HG03196 (cell line): ENCODE measurements around the gene MUC6.
"Not testable (repeated sequence)": the region's sequence is repeated elsewhere in the genome, so short reads cannot be mapped to it uniquely, and the experiment has no call there.

ENCODE experiments used
- ATAC-seq: cut with Tn5 transposase; IDR thresholded peaks from one replicate; pipeline ENCODE4 v1.9.1; 2021; ENCODE audit not compliant: unreplicated experiment

Gene MUC6

DNA sequence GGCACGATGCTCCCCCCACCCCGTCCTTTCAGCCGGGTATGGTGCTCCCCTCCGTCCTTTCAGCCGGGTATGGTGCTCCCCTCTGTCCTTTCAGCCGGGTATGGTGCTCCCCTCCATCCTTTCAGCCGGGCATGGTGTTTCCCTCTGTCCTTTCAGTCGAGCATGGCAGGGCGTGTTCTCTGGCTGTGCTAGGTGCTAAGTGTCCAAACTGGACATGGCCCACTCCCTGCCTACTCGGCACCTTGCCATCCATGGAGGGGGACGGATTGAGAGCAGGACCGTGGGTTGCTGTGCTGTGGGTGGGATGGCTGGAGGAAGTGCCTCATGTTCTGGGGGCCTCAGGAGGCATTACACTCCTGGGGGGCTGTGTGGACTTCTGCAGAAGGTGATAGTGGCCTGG is 45.5 kb downstream of the MUC6 start:
- no peak for ATAC-seq

DNA sequence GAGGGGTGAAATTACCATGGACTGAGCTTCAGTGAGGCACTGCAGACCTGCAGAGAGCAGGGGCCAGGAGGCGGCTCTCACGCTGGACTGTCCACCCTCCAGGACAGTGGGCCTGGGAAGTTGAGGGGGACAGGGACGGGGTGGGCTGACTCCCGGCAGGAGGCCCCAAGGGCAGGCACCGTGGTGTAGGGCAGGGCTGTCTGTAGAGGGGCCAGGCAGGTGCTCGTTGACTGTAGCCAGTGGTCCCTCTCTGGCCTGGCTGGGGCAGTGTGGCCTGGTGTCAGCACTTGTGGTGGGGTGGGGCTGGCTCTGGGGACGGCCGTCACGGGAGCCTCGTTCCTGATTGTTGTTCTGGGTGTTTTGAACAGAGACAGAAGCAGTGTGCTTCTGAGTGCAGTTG is 46.4 kb downstream of the MUC6 start:
- no peak for ATAC-seq

DNA sequence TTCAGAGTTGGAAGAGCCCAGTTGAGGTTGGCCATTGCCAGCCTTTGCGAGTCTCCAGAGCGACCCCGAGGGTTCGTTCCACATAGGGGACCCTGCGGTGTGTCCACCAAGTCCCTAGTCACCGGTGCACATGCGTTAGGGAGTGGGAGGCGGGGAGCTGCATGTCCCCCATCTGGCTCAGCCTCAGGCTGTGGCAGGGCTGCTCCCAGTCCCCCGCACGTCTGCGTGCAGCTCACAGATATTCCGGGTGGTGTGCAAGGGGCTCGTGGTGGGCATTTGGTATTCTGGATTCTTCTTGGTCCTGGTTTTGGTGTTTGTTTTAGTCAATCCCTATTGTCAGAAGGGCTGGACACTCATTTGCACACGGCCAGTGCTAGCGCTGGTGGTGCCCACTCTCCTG is 48.8 kb downstream of the MUC6 start:
- no peak for ATAC-seq

DNA sequence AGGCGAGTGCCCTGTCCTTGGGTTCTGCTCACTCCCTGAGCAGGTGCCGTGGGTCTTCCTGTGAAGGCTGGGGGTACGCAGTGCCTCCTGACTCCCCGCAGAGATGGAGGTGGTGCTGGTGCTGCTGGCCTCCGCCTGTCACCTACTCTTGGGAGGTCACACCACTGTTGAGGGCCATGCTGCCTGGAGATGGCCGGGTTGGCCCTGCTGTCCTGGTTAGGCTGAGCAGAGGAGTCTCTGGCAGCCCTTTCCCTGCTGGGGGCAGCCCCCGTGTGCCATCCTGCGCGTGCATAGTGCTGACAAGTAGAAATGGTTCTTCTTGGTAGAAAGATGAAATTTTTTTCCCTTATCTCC is 49.6 kb downstream of the MUC6 start:
- ATAC-seq, result no peak

DNA sequence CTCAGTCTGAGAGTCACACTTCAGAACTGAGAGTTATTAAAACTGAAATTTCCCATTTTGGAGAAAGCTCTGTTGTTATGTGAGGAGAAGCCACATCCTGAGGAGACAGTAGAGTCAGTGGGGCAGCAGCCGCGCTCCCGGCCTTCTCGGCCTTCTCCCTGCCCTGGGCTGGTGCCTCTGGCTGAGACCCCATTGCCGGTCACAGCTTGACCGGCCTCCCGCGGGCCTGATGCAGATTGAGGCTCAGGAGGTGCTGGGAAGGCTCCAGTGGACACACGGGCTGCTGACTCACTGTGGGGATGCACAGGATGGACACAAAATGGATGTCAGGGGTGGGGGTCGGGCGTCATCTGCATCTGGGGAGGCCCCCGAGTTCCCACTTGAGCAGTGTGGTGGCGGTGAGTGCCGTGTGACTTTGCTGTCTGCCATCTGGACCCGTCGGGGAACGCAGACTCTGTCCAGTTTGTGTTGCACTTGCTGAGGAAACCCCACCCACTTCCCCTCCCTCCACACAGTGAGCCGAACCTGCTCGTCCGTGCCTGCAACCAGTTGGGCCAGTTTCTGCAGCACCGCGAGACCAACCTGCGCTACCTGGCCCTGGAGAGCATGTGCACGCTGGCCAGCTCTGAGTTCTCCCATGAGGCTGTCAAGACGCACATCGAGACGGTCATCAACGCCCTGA is 50.1 kb downstream of the MUC6 start:
- no peak for ATAC-seq

DNA sequence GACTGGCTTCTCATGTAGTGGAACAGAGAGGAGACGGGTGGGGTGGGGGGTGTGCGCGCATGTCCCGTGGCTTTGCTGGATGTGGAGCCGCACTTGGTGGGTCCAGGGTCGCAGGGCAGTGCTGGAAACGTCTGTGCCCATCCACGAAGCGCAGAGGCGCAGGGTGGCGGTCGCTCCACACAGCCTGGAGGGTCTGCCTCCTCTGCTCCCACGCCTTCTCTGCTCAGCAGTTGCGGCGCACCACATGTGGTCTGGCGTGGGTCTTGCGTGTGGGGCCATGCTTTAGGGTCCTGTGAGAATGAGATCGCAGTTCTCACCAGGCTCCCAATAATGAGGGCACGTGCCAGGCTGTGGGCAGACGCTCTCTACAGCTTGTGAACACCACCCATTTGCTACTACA is 50.7 kb downstream of the MUC6 start:
- ATAC-seq, result no peak

DNA sequence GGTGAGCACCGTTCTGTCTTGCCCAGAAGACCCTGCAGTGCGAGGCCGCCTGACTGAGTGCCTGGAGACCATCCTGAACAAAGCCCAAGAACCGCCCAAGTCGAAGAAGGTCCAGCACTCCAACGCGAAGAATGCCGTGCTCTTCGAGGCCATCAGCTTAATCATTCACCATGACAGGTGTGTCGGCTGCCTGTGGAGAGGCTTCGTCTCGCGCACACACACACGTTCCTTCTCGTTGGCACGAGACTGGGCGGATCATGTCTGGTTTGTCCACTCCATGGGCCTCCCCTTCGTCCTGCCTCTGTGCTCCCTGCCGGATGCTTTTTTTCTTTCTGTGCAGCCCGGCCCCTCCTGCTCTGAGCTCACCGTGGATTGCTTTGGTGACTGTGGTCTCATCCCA is 51.1 kb downstream of the MUC6 start:
- no peak for ATAC-seq

DNA sequence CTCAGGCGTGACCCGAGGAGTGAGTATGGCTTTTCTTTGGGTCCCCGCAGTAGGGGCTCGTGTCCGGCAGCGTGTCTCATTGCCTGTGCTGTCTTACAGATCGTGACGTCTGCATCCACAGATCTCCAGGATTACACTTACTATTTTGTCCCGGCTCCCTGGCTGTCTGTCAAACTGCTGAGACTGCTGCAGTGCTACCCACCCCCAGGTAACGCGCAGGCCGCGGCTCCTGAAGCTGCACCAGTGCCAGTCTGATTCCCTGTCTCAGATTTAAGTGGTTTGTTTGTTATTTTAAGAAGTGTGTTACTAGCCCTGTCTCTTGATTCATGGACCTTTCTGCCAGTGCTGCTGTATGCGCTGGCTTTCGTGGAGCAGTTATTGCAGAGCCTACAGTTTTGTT is 52.0 kb downstream of the MUC6 start:
- no peak for ATAC-seq

DNA sequence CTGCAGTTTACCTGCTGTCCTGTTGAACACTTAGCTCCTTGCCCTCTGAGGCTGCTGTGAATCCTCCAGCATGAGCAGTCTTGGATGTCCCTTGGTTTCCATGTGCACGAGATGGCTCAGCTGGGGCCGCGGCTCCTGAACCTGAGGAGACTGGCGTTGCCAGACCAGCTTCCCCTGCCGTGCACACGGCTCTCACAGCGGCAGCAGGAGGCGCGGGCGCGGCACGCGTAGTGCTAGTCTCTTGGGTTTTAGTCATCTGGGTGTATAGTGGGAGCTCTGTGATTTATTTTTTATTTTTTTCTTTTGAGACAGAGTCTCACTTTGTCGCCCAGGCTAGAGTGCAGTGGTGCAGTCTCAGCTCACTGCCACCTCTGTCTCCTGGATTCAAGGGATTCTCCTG is 54.8 kb downstream of the MUC6 start:
- no peak for ATAC-seq

DNA sequence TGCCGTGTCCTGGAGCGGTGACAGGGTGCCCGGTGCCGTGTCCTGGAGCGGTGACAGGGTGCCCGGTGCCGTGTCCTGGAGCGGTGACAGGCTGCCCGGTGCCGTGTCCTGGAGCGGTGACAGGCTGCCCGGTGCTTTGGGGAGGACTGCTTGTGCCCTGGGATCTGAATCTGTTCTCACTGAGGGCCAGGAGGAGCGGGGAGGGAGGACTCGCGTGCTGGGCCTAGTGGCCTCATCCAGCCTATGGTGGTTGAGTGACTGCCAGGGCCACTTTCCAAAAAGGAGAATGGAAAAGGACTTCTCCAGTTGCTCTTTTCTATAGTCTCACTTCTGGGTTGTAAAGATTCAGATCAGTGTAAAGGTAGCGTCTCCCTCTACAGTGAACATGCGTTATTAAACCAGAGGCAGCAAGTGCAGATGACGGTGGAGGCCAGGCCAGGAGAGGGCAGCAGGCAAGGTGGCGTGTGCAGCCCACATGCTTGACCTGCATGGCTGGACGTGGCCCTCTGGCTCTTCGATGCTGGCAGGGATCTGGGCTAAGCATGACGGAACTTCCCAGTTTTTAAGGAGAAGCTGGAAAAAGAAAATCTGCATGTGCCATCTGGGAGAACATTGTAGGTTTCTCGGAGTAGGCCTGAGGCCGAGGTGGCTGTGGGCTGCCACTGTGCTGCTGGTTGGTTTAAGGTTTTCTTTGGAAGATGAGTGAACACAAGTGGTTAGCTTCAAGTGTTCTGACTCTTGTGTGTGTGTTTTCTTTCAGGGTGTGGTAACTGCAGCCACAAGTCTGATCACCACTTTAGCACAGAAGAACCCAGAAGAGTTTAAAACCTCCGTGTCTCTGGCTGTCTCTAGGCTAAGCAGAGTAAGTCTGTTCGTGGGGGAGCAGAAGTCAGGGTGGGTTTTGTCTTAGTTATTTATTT is 55.8 kb downstream of the MUC6 start:
- no peak for ATAC-seq

DNA sequence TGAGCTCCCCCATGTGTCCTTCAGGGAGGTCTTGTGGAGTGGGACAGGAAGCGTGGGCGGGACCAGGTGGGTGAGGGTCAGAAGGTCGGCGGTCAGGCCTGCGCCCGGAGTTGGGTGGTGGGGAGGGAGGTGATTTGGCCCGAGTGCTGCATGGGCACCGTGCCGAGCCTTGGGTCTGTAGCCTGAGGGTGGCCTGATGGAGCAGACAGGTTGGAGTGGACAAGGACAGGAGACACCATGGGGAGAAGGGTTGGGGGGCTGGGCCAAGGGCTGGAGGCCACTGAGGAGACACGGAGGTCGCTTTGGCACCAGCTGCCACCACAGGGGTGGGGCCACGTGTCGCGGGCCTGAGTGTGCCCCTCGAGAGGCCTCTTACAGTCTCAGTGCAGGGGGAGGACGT is 57.7 kb downstream of the MUC6 start:
- ATAC-seq, result no peak

DNA sequence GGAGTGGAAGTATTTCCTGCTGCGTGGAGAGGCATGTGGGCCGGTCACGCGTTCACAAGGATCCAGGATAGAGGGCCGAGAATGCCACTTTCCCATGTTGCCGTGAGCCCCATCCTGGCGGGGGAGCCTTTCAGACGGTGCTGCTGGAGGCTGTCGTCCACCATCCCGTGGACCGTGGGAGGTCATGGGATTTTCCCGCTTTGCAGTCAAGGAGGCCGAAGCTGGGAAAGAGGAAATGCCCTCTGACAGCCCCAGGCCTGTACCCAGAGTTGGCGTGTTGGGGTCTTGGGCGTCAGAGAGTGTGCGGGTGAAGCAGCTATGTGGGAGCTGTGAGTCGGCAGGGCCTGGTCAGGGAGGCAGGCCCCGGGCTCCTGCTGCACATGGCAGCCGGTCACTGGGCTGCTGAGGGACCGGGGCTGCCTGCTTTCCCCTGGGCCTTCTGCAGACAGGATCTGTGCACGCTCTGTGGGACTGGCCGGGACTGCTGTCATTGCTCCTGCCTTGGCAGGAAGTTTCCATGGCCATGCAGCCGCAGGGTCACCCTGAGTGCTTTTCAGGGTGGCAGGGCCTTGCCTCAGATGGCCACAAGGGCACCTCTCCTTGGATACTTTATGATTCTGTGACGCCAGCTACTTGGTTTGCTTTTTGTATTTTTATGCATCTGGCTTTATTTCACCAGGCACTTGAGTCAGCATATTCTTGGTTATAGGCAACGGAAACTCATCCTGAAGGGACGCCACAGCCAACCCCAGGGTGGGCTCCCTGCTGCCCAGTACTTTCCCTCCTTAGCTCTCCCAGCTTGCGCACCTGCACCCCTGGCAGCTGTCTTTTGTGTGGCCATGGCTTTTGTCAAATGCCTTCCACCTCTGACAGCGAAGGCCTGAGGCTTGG is 58.4 kb downstream of the MUC6 start:
- ATAC-seq, result no peak

DNA sequence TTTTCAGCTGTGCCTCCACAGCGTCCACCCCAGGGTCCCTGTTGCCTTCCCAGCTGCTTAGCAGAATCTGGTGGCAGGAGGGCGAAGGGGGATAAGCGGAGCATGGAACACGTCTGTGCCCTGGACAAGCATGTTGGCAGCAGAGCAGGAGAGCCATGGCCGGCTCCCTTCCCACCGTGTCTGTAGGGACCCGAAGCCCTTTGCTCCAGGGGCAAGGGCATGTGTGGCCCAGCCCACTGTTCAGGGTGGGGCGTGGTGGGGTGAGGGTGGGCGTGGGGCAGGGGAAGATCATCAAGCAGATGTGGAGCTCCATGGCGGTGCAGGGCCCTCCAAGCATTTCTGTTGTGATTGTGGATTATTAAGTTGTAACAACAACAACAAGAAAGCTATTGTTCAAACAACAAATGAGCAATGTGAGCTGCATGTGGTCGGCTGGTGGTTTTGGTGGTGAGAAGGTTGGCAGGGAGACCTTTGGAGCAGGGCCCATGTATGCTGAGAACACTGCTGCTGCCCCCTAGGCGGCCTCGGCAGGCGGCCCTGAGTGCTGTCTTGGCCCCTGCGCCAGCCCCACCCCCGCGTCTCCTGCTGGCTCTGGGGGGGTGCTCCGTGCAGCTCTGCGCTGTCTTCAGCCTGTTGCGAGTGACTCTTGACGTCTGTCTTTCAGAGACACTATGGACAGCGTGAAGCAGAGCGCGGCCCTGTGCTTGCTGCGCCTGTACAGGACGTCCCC is 59.9 kb downstream of the MUC6 start:
- no peak for ATAC-seq

DNA sequence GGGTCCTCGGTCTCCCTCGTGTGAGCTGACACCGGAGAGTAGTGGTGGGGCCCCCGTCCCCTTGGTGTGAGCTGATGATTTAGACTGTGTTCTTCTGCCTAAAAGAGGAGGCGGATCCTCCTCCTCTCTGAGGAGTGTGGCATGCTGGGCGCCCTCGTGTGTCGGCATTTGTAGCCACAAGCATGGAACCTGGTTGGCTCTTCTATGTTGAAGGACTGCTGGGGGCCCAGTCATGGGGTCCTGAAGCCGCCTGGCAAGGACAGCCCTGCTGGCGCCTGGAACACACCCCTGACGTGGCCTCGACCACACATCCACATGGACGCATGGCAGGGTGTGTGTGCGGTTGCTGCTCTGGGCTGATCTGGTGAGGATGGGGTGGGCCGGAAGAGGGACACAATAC is 60.7 kb downstream of the MUC6 start:
- ATAC-seq, result no peak

DNA sequence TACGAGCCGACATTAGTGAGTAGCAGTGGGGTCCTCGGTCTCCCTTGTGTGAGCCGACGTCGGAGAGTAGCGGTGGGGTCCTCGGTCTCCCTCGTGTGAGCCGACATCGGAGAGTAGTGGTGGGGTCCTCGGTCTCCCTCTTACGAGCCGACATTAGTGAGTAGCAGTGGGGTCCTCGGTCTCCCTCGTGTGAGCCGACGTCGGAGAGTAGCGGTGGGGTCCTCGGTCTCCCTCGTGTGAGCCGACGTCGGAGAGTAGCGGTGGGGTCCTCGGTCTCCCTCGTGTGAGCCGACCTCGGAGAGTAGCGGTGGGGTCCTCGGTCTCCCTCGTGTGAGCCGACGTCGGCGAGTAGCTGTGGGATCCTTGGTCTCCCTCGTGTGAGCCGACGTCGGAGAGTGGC is 61.1 kb downstream of the MUC6 start:
- not testable (repeated sequence) for ATAC-seq

DNA sequence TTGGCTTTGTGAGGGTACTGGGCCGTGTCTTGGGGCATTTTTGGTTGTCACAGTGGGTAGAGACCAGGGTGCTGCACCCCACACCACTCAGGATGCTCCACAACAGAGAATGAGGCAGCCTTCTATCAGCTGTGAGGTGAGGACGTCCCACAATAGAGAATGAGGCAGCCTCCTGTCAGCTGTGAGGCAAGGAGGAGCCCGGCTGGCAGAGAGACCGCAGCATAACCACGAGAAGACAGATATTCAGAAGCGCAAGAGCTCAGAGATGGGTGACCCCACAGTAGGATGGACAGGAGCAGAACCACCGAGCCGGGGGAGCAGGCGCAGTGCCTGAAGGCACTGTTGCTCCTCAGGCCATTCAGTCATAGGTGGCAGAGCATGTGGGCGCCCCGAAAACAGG is 63.3 kb downstream of the MUC6 start:
- ATAC-seq, result no peak

DNA sequence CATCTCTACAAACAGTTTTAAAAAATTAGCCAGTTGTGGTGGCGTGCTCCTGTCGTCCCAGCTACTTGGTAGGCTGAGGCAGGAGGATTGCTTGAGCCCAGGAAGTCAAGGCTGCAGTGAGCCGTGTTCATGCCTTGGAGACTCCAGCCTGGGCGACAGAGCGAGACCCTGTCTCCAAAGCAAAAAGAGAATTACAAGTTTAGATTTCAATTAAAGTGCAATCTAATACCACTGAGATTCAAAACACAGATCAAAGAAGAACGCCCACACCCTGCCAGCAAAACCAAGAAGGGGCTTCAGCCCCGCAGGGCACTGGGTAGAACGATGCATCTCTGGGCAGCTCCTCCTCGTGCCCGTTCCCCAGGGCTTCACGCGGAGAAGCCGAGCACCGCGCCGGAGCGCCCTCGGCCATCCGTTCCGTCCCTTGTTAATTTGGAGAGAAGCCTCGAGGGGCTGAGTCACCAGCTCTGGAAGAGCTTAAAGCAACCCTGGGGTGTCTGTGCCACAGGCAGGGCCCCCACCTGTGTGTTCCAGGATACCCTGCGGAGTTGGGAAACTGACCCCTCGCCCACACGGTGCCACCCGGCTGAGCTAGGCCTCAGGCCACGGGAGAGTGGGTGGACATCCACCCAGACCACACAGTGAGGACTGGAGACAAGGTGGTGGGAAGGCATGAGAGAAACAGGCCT is 63.9 kb downstream of the MUC6 start:
- ATAC-seq, result no peak

DNA sequence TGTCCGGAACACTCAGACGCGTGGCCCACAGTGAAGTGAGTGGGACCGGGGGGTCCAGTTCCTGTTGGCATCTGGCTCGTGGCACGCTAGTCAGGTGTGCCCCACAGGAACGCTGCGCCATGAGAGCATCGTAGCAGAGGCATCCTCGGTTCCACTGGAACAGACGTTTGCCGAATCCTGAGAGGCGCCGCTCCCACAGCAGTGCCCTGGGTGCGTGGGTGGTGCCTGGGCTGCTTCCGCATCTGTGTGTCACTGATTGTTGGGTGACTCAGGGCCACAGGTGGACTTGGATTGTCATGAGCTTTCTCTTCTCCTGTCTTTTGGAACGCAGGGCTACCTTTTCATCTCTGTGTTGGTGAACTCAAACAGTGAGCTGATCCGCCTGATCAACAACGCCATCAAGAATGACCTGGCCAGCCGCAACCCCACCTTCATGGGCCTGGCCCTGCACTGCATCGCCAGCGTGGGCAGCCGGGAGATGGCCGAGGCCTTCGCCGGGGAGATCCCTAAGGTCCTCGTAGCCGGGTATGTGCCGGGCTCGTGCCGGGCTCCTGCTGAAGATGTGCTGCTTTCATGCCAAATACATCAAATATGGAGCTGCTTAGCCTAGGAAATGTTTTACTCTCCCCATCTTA is 64.7 kb downstream of the MUC6 start:
- ATAC-seq, result no peak

DNA sequence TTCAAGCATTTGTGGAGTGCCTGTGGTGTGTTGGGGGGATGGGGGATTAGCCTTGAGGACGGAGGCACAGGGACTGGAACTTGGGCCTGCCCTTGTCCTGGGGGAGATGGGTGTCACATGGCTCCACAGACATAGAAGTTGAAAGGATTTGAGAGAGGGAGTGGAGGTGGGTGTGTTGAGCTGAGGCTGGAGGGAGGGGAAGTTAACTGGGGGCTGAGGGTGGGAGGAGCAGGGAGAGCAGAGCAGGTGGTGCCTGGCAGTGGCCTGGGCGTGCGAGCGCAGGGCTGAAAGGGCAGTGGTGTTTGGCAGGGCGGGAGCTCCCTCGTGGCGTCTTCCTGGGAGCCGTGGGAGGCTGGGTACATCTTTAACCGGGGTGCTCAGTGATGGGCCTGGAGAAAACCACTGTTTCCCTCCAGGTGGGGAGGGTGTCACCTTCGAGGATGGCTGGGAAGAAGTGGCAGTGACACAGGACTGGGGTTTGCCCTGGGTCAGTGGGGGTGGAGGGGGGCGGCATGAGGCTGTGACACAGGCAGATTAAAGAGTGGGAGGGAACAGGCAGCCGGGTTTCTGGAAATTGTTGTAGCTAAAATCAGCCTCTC is 65.3 kb downstream of the MUC6 start:
- ATAC-seq, result no peak
